SK-N-SH treated with all-trans-retinoic acid at 6 μM for 48 hours (cell line): ENCODE measurements around the gene GOLGA8J.
"Not testable (repeated sequence)": the region's sequence is repeated elsewhere in the genome, so short reads cannot be mapped to it uniquely, and the experiment has no call there.

Source experiments
- ATAC-seq: fragments of 200-7000 bp; cut with Tn5 transposase; 3 replicates; pipeline ENCODE4 v1.9.1; 2020; ENCODE audit warnings: mild to moderate bottlenecking, moderate library complexity
- ARNTL ChIP-seq: fragments of 450-650 bp; formaldehyde crosslinking; IDR thresholded peaks from 2 replicates; pipeline ENCODE4 v1.5.0; 2020; ENCODE audit warnings: low read depth, mild to moderate bottlenecking, moderate library complexity, borderline replicate concordance
- BACH2 ChIP-seq: fragments of 250-450 bp; sonication (Bioruptor Pico); IDR thresholded peaks from 2 replicates; pipeline ENCODE4 v1.9.0; 2021; ENCODE audit warnings: mild to moderate bottlenecking, borderline replicate concordance
- CSDC2 ChIP-seq: fragments of 250-450 bp; sonication (Bioruptor Pico); IDR thresholded peaks from 2 replicates; pipeline ENCODE4 v1.5.0; 2020; ENCODE audit warnings: mild to moderate bottlenecking, moderate library complexity
- GLIS3 ChIP-seq: fragments of 250-450 bp; sonication (Bioruptor Pico); IDR thresholded peaks from 2 replicates; pipeline ENCODE4 v1.5.0; 2020; ENCODE audit warnings: mild to moderate bottlenecking, moderate library complexity
- ISL1 ChIP-seq: fragments of 250-450 bp; sonication (Bioruptor Pico); IDR thresholded peaks from 2 replicates; pipeline ENCODE4 v2.1.2; 2022; ENCODE audit warnings: mild to moderate bottlenecking, moderate library complexity
- RARB ChIP-seq: fragments of 250-450 bp; sonication (Bioruptor Pico); IDR thresholded peaks from 2 replicates; pipeline ENCODE4 v1.8.0; 2021; ENCODE audit warnings: mild to moderate bottlenecking, moderate library complexity
- TCF4 ChIP-seq: fragments of 250-450 bp; sonication (Bioruptor Pico); IDR thresholded peaks from 2 replicates; pipeline ENCODE4 v1.8.0; 2021; ENCODE audit warnings: mild to moderate bottlenecking, moderate library complexity, borderline replicate concordance
- TOX ChIP-seq: fragments of 250-450 bp; sonication (Bioruptor Pico); IDR thresholded peaks from 2 replicates; pipeline ENCODE4 v1.8.0; 2021; ENCODE audit warnings: mild to moderate bottlenecking, moderate library complexity, borderline replicate concordance
- ZFP30 ChIP-seq: fragments of 450-650 bp; formaldehyde crosslinking; IDR thresholded peaks from 2 replicates; pipeline ENCODE4 v1.5.0; 2022; ENCODE audit warnings: mild to moderate bottlenecking, moderate library complexity
- ZNF565 ChIP-seq: fragments of 450-650 bp; formaldehyde crosslinking; conservative IDR thresholded peaks from 2 replicates; pipeline ENCODE4 v1.5.0; 2020; ENCODE audit warnings: low read depth, mild to moderate bottlenecking, moderate library complexity
- ZNF70 ChIP-seq: fragments of 450-650 bp; formaldehyde crosslinking; IDR thresholded peaks from 2 replicates; pipeline ENCODE4 v1.5.0; 2020; ENCODE audit warnings: mild to moderate bottlenecking, moderate library complexity
- TF ChIP-seq, protein P1 (sequence below): fragments of 250-450 bp; sonication (Bioruptor Pico); IDR thresholded peaks from 2 replicates; pipeline ENCODE4 v1.5.1; 2021; ENCODE audit warnings: mild to moderate bottlenecking, moderate library complexity
- TF ChIP-seq, protein P2 (sequence below): fragments of 250-450 bp; sonication (Bioruptor Pico); IDR thresholded peaks from 2 replicates; pipeline ENCODE4 v1.8.0; 2021; ENCODE audit warnings: low read depth, mild to moderate bottlenecking, moderate library complexity, borderline replicate concordance

The GOLGA8J gene

DNA sequence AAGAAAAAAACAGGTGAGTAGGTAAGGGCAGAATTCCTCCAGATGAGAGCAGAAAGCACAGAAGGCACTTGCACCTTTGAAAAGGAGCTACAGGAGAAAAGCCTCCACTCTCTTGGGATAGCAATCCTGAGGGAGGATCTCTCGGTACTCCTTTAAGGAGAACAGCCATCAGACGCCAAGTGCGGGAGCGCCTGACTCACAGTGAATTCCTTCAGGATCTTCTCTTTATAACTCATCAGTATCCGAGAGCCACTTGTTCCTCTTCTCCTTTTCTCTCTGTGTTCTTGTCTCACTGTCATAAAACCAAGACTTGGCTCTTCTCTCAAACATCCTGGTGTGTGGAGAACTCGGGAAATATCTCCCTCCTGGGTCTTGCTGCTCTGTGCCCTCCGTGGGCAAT lies 10.1 kb upstream of the GOLGA8J start (continued):
- TF ChIP-seq CSDC2 (CRISPR knock-in tag): no peak
- no peak for TF ChIP-seq RARB (CRISPR knock-in tag)
- no peak for TF ChIP-seq ZFP30
- no peak for TF ChIP-seq GLIS3 (CRISPR knock-in tag)
- TF ChIP-seq TCF4 (CRISPR knock-in tag): no peak

DNA sequence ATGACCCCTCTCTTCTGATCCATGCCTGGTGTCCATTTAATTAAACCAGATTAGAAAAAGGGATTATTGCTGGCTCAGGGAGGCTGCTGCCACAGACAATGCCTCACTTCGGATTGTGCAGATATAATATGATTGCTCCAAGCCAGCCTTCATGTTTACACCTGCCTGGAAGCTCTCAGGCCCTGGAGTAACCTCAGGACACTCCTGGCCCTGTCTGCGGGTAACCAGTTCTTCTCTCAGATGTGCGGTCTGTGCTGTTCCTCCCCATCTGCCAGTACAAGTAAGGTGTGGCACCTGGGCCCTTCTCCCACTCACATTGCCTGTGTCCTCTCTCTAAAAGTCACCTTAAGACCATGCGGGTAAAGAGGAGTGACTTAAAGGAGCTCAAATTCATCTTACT lies 8.8 kb upstream of the GOLGA8J start:
- no peak for ATAC-seq
- TF ChIP-seq ZFP30 (no peak), ISL1 (CRISPR knock-in tag) (no peak), TOX (CRISPR knock-in tag) (no peak), CSDC2 (CRISPR knock-in tag) (no peak), ARNTL (CRISPR knock-in tag) (no peak), ZNF565 (CRISPR knock-in tag) (no peak), BACH2 (CRISPR knock-in tag) (no peak), GLIS3 (CRISPR knock-in tag) (no peak), ZNF70 (CRISPR knock-in tag) (no peak)
- TF ChIP-seq, protein P1, sequence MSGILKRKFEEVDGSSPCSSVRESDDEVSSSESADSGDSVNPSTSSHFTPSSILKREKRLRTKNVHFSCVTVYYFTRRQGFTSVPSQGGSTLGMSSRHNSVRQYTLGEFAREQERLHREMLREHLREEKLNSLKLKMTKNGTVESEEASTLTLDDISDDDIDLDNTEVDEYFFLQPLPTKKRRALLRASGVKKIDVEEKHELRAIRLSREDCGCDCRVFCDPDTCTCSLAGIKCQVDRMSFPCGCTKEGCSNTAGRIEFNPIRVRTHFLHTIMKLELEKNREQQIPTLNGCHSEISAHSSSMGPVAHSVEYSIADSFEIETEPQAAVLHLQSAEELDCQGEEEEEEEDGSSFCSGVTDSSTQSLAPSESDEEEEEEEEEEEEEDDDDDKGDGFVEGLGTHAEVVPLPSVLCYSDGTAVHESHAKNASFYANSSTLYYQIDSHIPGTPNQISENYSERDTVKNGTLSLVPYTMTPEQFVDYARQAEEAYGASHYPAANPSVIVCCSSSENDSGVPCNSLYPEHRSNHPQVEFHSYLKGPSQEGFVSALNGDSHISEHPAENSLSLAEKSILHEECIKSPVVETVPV (CRISPR knock-in tag): no peak
- TF ChIP-seq, protein P2, sequence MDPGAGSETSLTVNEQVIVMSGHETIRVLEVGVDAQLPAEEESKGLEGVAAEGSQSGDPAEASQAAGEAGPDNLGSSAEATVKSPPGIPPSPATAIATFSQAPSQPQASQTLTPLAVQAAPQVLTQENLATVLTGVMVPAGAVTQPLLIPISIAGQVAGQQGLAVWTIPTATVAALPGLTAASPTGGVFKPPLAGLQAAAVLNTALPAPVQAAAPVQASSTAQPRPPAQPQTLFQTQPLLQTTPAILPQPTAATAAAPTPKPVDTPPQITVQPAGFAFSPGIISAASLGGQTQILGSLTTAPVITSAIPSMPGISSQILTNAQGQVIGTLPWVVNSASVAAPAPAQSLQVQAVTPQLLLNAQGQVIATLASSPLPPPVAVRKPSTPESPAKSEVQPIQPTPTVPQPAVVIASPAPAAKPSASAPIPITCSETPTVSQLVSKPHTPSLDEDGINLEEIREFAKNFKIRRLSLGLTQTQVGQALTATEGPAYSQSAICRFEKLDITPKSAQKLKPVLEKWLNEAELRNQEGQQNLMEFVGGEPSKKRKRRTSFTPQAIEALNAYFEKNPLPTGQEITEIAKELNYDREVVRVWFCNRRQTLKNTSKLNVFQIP (CRISPR knock-in tag): no peak

DNA sequence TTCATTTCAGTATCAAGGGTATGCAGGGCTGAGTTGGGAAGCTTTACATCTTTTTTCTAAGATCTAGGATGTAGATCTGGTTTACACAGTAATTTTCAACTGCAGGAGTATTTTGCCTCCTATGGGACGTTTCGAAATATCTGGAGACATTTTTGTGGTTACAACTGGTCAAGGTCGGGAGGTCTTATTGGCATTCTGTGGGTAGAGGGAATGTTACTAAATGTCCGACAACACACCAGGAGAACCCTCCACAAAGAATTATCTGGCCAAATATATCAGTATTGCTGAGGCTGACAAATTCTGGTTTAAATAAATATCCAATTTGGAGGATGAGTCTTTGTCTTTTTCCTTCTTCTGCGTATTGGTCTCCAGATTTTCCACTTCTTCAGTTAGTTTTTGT lies 1.9 kb upstream of the GOLGA8J start:
- ATAC-seq: not testable (repeated sequence)

DNA sequence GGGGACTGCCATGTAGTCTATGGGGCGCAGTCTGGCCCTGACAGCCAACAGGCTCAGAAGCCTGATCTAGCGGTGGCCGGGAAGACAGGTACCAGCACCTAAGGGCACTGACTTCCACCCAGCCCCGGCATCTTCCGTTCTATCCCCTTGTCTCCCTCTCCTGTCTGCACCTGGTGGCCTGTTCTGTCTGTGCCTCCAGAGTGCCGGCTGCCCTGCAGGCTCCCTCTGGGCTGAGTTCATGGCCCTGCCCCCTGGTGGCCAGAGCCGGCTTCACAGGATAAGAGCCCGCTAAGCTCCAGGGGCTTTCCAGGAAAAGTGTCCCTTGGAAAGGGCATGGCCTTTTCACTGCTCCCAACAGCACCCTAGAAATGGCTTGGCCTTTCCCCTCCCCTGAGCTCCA lies 15.1 kb downstream of the GOLGA8J start:
- ATAC-seq: peak; percentile 57; the same call in 2 of the 3 replicates

DNA sequence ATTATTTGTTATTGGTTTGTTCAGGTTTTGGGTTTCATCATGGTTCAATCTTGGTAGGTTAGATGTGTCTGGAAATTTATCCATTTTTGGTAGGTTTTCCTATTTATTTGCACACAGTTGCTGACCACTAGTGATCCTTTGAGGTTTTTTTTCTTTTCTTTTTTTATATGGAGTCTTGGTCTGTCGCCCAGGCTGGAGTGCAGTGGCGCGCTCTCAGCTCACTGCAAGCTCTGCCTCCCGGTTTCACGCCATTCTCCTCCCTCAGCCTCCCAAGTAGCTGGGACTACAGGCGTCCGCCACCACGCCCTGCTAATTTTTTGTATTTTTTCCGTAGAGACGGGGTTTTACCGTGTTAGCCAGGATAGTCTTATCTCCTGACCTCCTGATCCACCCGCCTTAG lies 20.1 kb downstream of the GOLGA8J start:
- not testable (repeated sequence) for ATAC-seq

DNA sequence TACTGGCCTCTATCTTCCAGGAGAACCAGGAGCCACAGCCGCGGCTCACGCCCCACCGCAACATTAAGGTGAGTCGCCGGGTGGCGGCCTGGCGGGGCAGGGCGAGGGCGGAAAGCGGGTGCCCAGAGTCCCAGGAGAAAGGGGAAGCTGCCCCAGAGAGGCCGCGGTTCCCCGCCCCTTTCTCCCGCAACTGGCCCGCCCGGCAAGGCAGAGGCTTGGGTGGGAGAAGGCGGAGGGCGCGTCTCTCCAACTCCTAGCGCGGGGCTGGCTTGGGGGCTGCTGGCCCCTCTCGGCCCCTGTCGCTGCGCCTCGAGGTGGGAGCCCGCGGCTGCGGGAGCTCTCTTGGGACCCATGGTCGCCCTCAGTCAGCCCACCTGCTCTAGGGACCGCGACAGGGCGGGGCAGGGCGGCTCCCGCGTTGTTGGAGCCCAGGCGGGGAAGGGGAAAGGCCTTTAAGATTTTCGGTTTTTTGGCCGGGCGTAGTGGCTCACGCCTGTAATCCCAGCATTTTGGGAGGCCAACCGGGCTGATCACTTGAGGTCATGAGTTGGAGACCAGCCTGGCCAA lies 21.3 kb downstream of the GOLGA8J start:
- peak; percentile 95 for ATAC-seq

DNA sequence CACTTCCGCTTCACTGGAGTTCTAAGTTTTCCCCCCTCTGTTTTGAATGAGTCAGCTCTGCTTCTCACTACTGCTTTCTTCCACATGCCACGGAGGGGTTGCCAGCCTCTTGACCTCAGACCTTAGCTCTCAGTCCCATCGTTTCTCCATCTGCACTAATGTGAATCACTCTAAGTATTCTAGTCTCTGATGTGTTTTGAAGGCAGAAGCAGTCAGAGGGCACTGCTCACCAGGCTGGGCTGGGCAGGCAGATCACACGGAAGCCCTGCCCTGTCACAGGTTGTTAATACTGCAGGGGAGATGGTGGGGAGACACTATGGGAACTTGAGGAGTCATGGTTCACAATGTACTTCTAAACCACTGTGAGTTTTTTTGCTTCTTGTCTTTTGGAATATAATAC lies 27.8 kb downstream of the GOLGA8J start:
- 0 out of 3 replicates have a peak, but pooled peaks have one; percentile 27 for ATAC-seq

DNA sequence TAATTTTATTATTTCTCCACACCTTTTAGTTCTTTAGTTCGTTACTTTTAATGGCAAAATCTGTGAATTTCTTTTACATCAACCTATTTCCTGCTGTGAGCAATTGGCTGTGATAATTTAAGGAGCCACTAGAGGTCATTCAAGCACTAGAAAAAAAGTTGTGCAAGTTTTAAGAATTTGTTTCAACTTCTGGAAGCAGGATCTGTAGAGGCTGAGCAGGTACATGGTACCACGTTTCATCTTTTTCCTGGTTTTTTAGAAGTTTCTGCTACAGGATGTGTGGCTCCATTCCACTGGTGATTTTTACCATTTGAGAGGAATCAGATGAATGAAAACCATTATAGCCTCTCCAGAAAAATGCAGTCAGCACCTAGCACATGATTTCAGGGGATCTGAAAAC lies 47.3 kb downstream of the GOLGA8J start:
- ATAC-seq: not testable (repeated sequence)

DNA sequence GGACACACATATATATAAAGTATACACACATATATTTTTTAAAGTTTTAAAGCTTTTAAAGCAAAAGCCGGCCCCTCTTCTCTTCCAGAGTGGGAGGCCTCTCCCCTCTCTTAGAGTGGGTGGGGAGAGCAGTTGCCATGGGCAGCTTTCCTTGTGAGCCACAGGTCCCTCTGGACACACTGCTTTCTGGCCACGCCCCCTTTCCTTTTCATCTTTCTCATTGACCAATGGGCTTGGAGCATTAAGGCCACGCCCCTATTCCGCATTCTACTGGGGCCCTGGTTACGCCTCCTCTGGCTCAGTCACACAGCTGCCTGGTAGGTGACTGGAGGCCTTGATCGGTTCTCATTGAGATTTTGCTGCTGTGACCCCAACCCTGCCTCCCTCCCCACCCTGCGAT lies 52.0 kb downstream of the GOLGA8J start, which contains the start of gene GOLGA8T:
Gene GOLGA8T, plus strand, starts transcription at position 301 of the 400 bp plus-strand sequence. Its CDS starts 98 bp downstream, at position 399.
- ATAC-seq: not testable (repeated sequence)
